SK-N-SH (cell line): ENCODE data around the gene HPCA.

ENCODE experiments used
- CTCF ChIP-seq: fragments of 200-600 bp; sonication (generic); IDR thresholded peaks from 2 replicates; pipeline ENCODE4 v1.6.1; 2017; ENCODE audit warnings: antibody characterized with exemption, mild to moderate bottlenecking, moderate library complexity
- ELF1 ChIP-seq: IDR thresholded peaks from 2 replicates; pipeline ENCODE4 v1.4.0; 2012
- IRF3 ChIP-seq: fragments of 150-350 bp; IDR thresholded peaks from 2 replicates; pipeline ENCODE4 v1.6.1; 2016; ENCODE audit warnings: mild to moderate bottlenecking, low read depth, low read length
- MAX ChIP-seq: IDR thresholded peaks from 2 replicates; pipeline ENCODE4 v1.4.0; 2012; ENCODE audit warnings: low read depth
- PBX3 ChIP-seq: IDR thresholded peaks from 2 replicates; pipeline ENCODE4; 2012
- POLR2AphosphoS5 ChIP-seq: IDR thresholded peaks from 2 replicates; pipeline ENCODE4 v1.6.1; 2012; ENCODE audit warnings: low read depth, low read length
- RXRA ChIP-seq: IDR thresholded peaks from 2 replicates; pipeline ENCODE4 v1.4.0; 2012; ENCODE audit warnings: low read depth, mild to moderate bottlenecking, borderline replicate concordance
- TEAD4 ChIP-seq: IDR thresholded peaks from 2 replicates; pipeline ENCODE4 v1.4.0; 2012; ENCODE audit warnings: mild to moderate bottlenecking, borderline replicate concordance; ENCODE audit not compliant: insufficient read depth
- USF1 ChIP-seq: IDR thresholded peaks from 2 replicates; pipeline ENCODE4 v1.4.0; 2012; ENCODE audit warnings: low read depth, borderline replicate concordance
- YY1 ChIP-seq: IDR thresholded peaks from 2 replicates; pipeline ENCODE4 v1.4.0; 2012; ENCODE audit warnings: low read depth, mild to moderate bottlenecking

GRCh38 chr1:32873484-32873883, 12.8 kb upstream of the HPCA start:
- TF ChIP-seq CTCF (no peak), POLR2AphosphoS5 (no peak), TEAD4 (no peak), PBX3 (no peak), ELF1 (no peak), USF1 (no peak), IRF3 (no peak), YY1 (no peak), RXRA (no peak), MAX (no peak)
